Measurements from ENCODE around the gene RCBTB2.
"Not testable (repeated sequence)": the region's sequence is repeated elsewhere in the genome, so short reads cannot be mapped to it uniquely, and the experiment has no call there.

RCBTB2 gene

GRCh38 chr13:48492470-48493065 is 40.3 kb downstream of the RCBTB2 start:
- DNase-seq: no peak

- no peak for DNase-seq
Observed at GRCh38 chr13:48492096-48492440, 40.8 kb downstream of the RCBTB2 start.

GRCh38 chr13:48491423-48492095 is 41.3 kb downstream of the RCBTB2 start:
- DNase-seq: no peak

GRCh38 chr13:48490241-48490640 is 42.6 kb downstream of the RCBTB2 start:
- DNase-seq: no peak

GRCh38 chr13:48489666-48490065 is 43.2 kb downstream of the RCBTB2 start:
- DNase-seq: no peak

GRCh38 chr13:48488995-48489394 is 43.9 kb downstream of the RCBTB2 start:
- no peak for DNase-seq

GRCh38 chr13:48487968-48488367 is 44.9 kb downstream of the RCBTB2 start:
- DNase-seq: no peak

- DNase-seq: no peak
Observed at GRCh38 chr13:48486836-48487235, 46.0 kb downstream of the RCBTB2 start.

- DNase-seq: no peak
Observed at GRCh38 chr13:48486362-48486761, 46.5 kb downstream of the RCBTB2 start.

- no peak for DNase-seq
Observed at GRCh38 chr13:48485432-48485831, 47.4 kb downstream of the RCBTB2 start.

GRCh38 chr13:48483575-48483974 is 49.3 kb downstream of the RCBTB2 start:
- DNase-seq: no peak

GRCh38 chr13:48478391-48478790 is 54.5 kb downstream of the RCBTB2 start:
- no peak for DNase-seq

- no peak for DNase-seq
Observed at GRCh38 chr13:48477191-48477855, 55.6 kb downstream of the RCBTB2 start.

GRCh38 chr13:48476686-48477085 is 56.2 kb downstream of the RCBTB2 start:
- DNase-seq: no peak

GRCh38 chr13:48476215-48476614 is 56.7 kb downstream of the RCBTB2 start:
- no peak for DNase-seq

- DNase-seq: no peak
Observed at GRCh38 chr13:48475230-48475629, 57.6 kb downstream of the RCBTB2 start.

- no peak for DNase-seq
Observed at GRCh38 chr13:48457578-48458242, 75.2 kb downstream of the RCBTB2 start.

- DNase-seq: no peak
Observed at GRCh38 chr13:48456546-48456945, 76.3 kb downstream of the RCBTB2 start.

- not testable (repeated sequence) for DNase-seq
Observed at GRCh38 chr13:48451196-48451595, 81.7 kb downstream of the RCBTB2 start.

- DNase-seq: no peak
Observed at GRCh38 chr13:48449656-48450055, 83.2 kb downstream of the RCBTB2 start.

- no peak for DNase-seq
Observed at GRCh38 chr13:48448959-48449614, 83.8 kb downstream of the RCBTB2 start.

- peak; percentile 24 for DNase-seq
Observed at GRCh38 chr13:48448285-48448958, 84.5 kb downstream of the RCBTB2 start.

- peak; percentile 9 for DNase-seq
Observed at GRCh38 chr13:48446464-48446863, 86.4 kb downstream of the RCBTB2 start.

All from DMS53 (cell line).